Smooth muscle cell (in vitro differentiated cells): ENCODE results near the gene NAMPT. TPM values are rescaled to one million over a fixed set of nuclear protein-coding genes. Genes with fewer than 3 reads are reported as not detected.

Source experiments
- DNase-seq: peaks from one replicate; lab custom pipeline; 2025; ENCODE audit not compliant: unreplicated experiment; lab: John Stamatoyannopoulos, UW
- H2AFZ ChIP-seq: fragments of 200-600 bp; sonication (generic); 2 replicates; pipeline ENCODE4 v1.6.0; 2016; ENCODE audit warnings: antibody characterized with exemption, low read depth, mild to moderate bottlenecking
- H3F3A ChIP-seq: fragments of 200-600 bp; sonication (generic); 2 replicates; pipeline ENCODE4 v1.6.0; 2017; ENCODE audit warnings: antibody characterized with exemption, low read depth
- H3K27ac ChIP-seq: fragments of 200-600 bp; sonication (generic); 2 replicates; pipeline ENCODE4 v1.5.1; 2016; ENCODE audit warnings: low read depth, mild to moderate bottlenecking
- H3K27me3 ChIP-seq: fragments of 200-600 bp; sonication (generic); 2 replicates; pipeline ENCODE4 v1.6.1; 2016; ENCODE audit warnings: low read depth, mild to moderate bottlenecking
- H3K36me3 ChIP-seq: fragments of 200-600 bp; sonication (generic); 2 replicates; pipeline ENCODE4 v1.5.1; 2016; ENCODE audit warnings: low read depth
- H3K4me1 ChIP-seq: fragments of 200-600 bp; sonication (generic); 2 replicates; pipeline ENCODE4 v1.5.1; 2016; ENCODE audit warnings: low read depth
- H3K4me2 ChIP-seq: fragments of 200-600 bp; sonication (generic); 2 replicates; pipeline ENCODE4 v1.6.0; 2016; ENCODE audit warnings: mild to moderate bottlenecking
- H3K4me3 ChIP-seq: fragments of 200-600 bp; sonication (generic); 2 replicates; pipeline ENCODE4 v1.5.1; 2016; ENCODE audit warnings: mild to moderate bottlenecking
- H3K79me2 ChIP-seq: fragments of 200-600 bp; sonication (generic); 2 replicates; pipeline ENCODE4 v1.6.0; 2016; ENCODE audit warnings: low read depth, mild to moderate bottlenecking
- H3K9ac ChIP-seq: fragments of 200-600 bp; sonication (generic); 2 replicates; pipeline ENCODE4 v1.6.0; 2016; ENCODE audit warnings: low read depth
- H3K9me3 ChIP-seq: fragments of 200-600 bp; sonication (generic); replicated peaks from 2 replicates; pipeline ENCODE4 v1.5.1; 2016; ENCODE audit warnings: low read depth
- H4K20me1 ChIP-seq: fragments of 200-600 bp; sonication (generic); 2 replicates; pipeline ENCODE4 v1.6.0; 2016; ENCODE audit warnings: low read depth
- CTCF ChIP-seq: fragments of 200-600 bp; sonication (generic); IDR thresholded peaks from 2 replicates; pipeline ENCODE4 v1.5.1; 2017; ENCODE audit warnings: borderline replicate concordance, mild to moderate bottlenecking, antibody characterized with exemption; ENCODE audit not compliant: insufficient read depth, poor library complexity, severe bottlenecking
- WGBS: methylation state at CpG from one replicate; pipeline ENCODE4 v1.1.7; 2016; ENCODE audit warnings: low lambda C conversion rate; 5-methylcytosine and 5-hydroxymethylcytosine counted together
- polyA plus RNA-seq: library from polyadenylated mRNA; unstranded; fragments of >200 nt; fragmentation: Nextera tagmentation; extraction: Ambion mirVana; gene quantifications from 2 replicates; pipeline ENCODE4 v1.2.1, GENCODE V29; 2016
- total RNA-seq: library from RNA; depleted of rRNA; stranded (reverse); fragments of >200 nt; gene quantifications from 2 replicates; pipeline ENCODE4 v1.2.3, GENCODE V29; 2014

The NAMPT gene
- total and polyA plus RNA-seq, 2 experiments from 2014 or later: 49.1 to 189 TPM

- no peaks in the 10 kb centered on the region for H3K27me3 ChIP-seq
- no peaks in the 10 kb centered on the region for H4K20me1 ChIP-seq
- no peak overlapping the region for H3K4me2 ChIP-seq
- H2AFZ ChIP-seq: no peak overlapping the region
- no peak for TF ChIP-seq CTCF
- no peaks in the 10 kb centered on the region for H3K36me3 ChIP-seq
- no peaks in the 10 kb centered on the region for H3K79me2 ChIP-seq
- H3K9me3 ChIP-seq: no peaks in the 10 kb centered on the region
- H3K4me3 ChIP-seq: no peak overlapping the region
- no peak overlapping the region for H3K27ac ChIP-seq
- 92% methylated on average over 7 of the region's 7 CpGs for WGBS
- H3K9ac ChIP-seq: no peak overlapping the region
- no peaks in the 10 kb centered on the region for H3F3A ChIP-seq
- no peak for DNase-seq
- no peaks in the 10 kb centered on the region for H3K4me1 ChIP-seq
Observed at GRCh38 chr7:106231856-106232490, 52.8 kb downstream of the NAMPT start.

DNA sequence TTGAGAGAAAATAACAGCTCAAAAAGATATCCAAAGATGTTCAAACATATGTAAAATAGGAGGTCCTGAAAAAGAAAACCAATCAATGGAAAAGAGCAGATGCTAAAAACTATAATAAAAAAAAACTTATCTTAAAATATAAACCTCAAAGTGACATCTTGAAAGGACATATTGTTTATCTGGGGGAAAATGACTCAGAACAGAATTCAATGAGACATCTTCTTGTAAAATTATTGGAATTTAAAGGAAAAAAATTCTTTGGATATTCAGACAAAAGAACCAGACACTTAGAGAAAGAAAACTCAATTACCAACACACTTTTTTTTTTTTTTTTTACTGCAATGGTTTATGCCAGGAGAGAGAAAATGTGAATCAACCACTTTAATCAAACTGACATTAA lies 58.9 kb downstream of the NAMPT start:
- no peak overlapping the region for H3K9ac ChIP-seq
- H3K4me2 ChIP-seq: no peak overlapping the region
- H3K27ac ChIP-seq: no peak overlapping the region
- no peak for TF ChIP-seq CTCF
- no peaks in the 10 kb centered on the region for H3K79me2 ChIP-seq
- no peak overlapping the region for H3K4me3 ChIP-seq
- no peak overlapping the region for H2AFZ ChIP-seq
- no peaks in the 10 kb centered on the region for H3K9me3 ChIP-seq
- H3K4me1 ChIP-seq: no peaks in the 10 kb centered on the region
- H3F3A ChIP-seq: no peaks in the 10 kb centered on the region
- no peaks in the 10 kb centered on the region for H4K20me1 ChIP-seq
- H3K27me3 ChIP-seq: no peaks in the 10 kb centered on the region
- DNase-seq: no peak
- H3K36me3 ChIP-seq: no peaks in the 10 kb centered on the region

DNA sequence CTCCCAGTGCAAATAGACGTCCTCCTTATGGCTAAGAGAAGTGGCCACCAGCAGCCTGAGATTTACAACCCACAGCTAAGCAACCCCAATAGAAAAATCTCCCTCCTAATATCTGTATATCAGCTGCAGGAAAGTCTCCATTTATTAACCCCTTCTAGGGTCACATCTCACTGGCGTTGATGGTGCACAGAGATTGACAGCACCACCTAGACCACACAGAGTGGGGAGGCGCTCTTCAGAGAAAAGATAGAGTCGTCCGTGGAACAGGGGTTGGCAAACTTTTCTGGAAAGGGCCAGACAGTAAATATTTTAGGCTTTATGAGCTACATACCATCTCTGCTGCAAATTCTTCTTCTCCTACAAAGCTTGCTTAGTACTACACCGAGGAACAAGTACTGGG lies 60.0 kb downstream of the NAMPT start:
- 66% methylated on average over 6 of the region's 6 CpGs for WGBS
- DNase-seq: no peak
- no peak overlapping the region for H3K4me2 ChIP-seq
- H3F3A ChIP-seq: no peaks in the 10 kb centered on the region
- no peaks in the 10 kb centered on the region for H4K20me1 ChIP-seq
- H3K4me1 ChIP-seq: no peaks in the 10 kb centered on the region
- H3K27me3 ChIP-seq: no peaks in the 10 kb centered on the region
- H3K27ac ChIP-seq: no peak overlapping the region
- no peak for TF ChIP-seq CTCF
- H3K36me3 ChIP-seq: no peaks in the 10 kb centered on the region
- H3K79me2 ChIP-seq: no peaks in the 10 kb centered on the region
- no peak overlapping the region for H3K4me3 ChIP-seq
- H2AFZ ChIP-seq: no peak overlapping the region
- H3K9ac ChIP-seq: no peak overlapping the region
- no peaks in the 10 kb centered on the region for H3K9me3 ChIP-seq

DNA sequence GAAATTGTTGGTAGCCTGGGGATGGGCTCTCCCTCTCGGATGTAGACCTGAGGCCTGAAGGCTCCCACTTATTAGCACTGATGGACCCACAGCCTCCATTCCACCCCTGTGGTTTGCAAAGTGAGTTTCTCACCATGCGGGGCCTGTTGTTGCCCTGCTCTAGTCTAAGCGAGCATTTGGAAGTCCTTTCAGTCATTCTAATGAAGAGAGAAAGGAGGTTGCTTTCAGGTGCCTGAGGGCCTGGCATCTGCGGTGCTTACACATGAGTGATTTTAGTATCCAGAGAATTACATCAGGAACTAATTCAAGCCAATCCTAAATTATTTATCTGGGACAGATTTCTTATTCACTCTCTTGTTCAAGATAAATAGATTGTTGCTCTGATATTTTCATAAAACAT lies 61.6 kb downstream of the NAMPT start:
- Histone ChIP-seq H3K4me2 (no peak overlapping the region), H3F3A (no peaks in the 10 kb centered on the region), H3K27ac (no peak overlapping the region), H3K9ac (no peak overlapping the region), H3K79me2 (no peaks in the 10 kb centered on the region), H3K4me3 (no peak overlapping the region), H2AFZ (no peak overlapping the region), H3K9me3 (no peaks in the 10 kb centered on the region), H3K4me1 (no peaks in the 10 kb centered on the region), H3K27me3 (no peaks in the 10 kb centered on the region), H3K36me3 (no peaks in the 10 kb centered on the region), H4K20me1 (no peaks in the 10 kb centered on the region)
- TF ChIP-seq CTCF: no peak
- DNase-seq: no peak
- 94% methylated on average over 4 of the region's 4 CpGs for WGBS
